HepG2 (cell line): Measurements from ENCODE around the gene VSIR.

Source experiments
- BCL6 ChIP-seq: IDR thresholded peaks from 2 replicates; pipeline ENCODE4 v1.6.1; 2016; ENCODE audit warnings: missing genetic modification reagents, missing compliant biosample characterization
- CBX2 ChIP-seq, 2 experiments: fragments of 200-600 bp in 1 of 2; sonication (generic); formaldehyde crosslinking in 1 of 2; IDR thresholded peaks; 2 replicates each; pipeline versions ENCODE4 v1.7.0 to v1.8.1; 2018 to 2022; ENCODE audit warnings: low read depth in 2 of 2, low read length in 1 of 2, mild to moderate bottlenecking in 1 of 2, missing genetic modification reagents in 1 of 2
- CTCF ChIP-seq: sonication (generic); formaldehyde crosslinking; IDR thresholded peaks from 2 replicates; pipeline ENCODE4 v1.5.0; 2020; ENCODE audit warnings: mild to moderate bottlenecking, missing genetic modification reagents, moderate library complexity
- EP300 ChIP-seq, 3 experiments: sonication (generic) in 1 of 3; formaldehyde crosslinking in 1 of 3; IDR thresholded peaks; 2 replicates each; pipeline versions ENCODE4 v1.5.1 to v1.6.1; 2011 to 2020; ENCODE audit warnings: low read depth in 2 of 3, low read length in 2 of 3, borderline replicate concordance in 1 of 3, improper control_type of control experiment in 1 of 3, mild to moderate bottlenecking in 1 of 3, missing genetic modification reagents in 1 of 3, moderate library complexity in 1 of 3
- MAFG ChIP-seq: sonication (generic); formaldehyde crosslinking; IDR thresholded peaks from 2 replicates; pipeline ENCODE4 v1.5.1; 2020; ENCODE audit warnings: mild to moderate bottlenecking, missing genetic modification reagents
- MTA3 ChIP-seq: sonication (generic); formaldehyde crosslinking; IDR thresholded peaks from 2 replicates; pipeline ENCODE4 v1.4.0; 2020; ENCODE audit warnings: missing genetic modification reagents
- MZF1 ChIP-seq: sonication (generic); formaldehyde crosslinking; IDR thresholded peaks from 2 replicates; pipeline ENCODE4 v1.8.1; 2023; ENCODE audit warnings: mild to moderate bottlenecking, missing genetic modification reagents, borderline replicate concordance
- PATZ1 ChIP-seq: sonication (generic); formaldehyde crosslinking; IDR thresholded peaks from 2 replicates; pipeline ENCODE4 v1.4.0; 2020; ENCODE audit warnings: missing genetic modification reagents
- ZKSCAN1 ChIP-seq: fragments of 150-350 bp; IDR thresholded peaks from 2 replicates; pipeline ENCODE4 v1.6.1; 2014; ENCODE audit warnings: low read length
- ZMAT3 ChIP-seq: sonication (generic); formaldehyde crosslinking; conservative IDR thresholded peaks from 2 replicates; pipeline ENCODE4 v1.7.0; 2021; ENCODE audit warnings: missing genetic modification reagents
- ZNF136 ChIP-seq: sonication (generic); formaldehyde crosslinking; IDR thresholded peaks from 2 replicates; pipeline ENCODE4 v1.8.1; 2022; ENCODE audit warnings: low read depth, mild to moderate bottlenecking, moderate library complexity, missing genetic modification reagents
- ZNF276 ChIP-seq: sonication (generic); formaldehyde crosslinking; IDR thresholded peaks from 2 replicates; pipeline ENCODE4 v1.4.0; 2020; ENCODE audit warnings: mild to moderate bottlenecking, low read depth, missing genetic modification reagents
- ZNF512B ChIP-seq: sonication (generic); formaldehyde crosslinking; IDR thresholded peaks from 2 replicates; pipeline ENCODE4 v1.5.1; 2020; ENCODE audit warnings: missing genetic modification reagents, mild to moderate bottlenecking, borderline replicate concordance

GRCh38 chr10:71757399-71757922 lies 15.9 kb downstream of the VSIR start:
- TF ChIP-seq CBX2 (IDR thresholded peaks at IDR 0.05; ENCODE audit: low read depth, low read length) (no peak), CBX2 (CRISPR knock-in tag; IDR thresholded peaks at IDR 0.05; ENCODE audit: low read depth) (no peak), ZNF512B (CRISPR knock-in tag) (no peak), ZNF276 (CRISPR knock-in tag) (no peak), BCL6 (CRISPR knock-in tag) (no peak), ZMAT3 (CRISPR knock-in tag) (no peak), MAFG (no peak), CTCF (CRISPR knock-in tag) (no peak), ZNF136 (CRISPR knock-in tag) (no peak), MZF1 (CRISPR knock-in tag) (no peak), ZKSCAN1 (no peak), PATZ1 (CRISPR knock-in tag) (no peak), EP300 (IDR thresholded peaks at IDR 0.05; ENCODE audit: low read depth in 2 of 2, low read length in 2 of 2) (no peak), EP300 (CRISPR knock-in tag; IDR thresholded peaks at IDR 0.05; ENCODE audit: borderline replicate concordance) (no peak), MTA3 (CRISPR knock-in tag) (no peak)
